ENCODE measurements around the gene HAP1. TPM values are rescaled to one million over a fixed set of nuclear protein-coding genes. Genes with fewer than 3 reads are reported as not detected.
"Not testable (repeated sequence)": the region's sequence is repeated elsewhere in the genome, so short reads cannot be mapped to it uniquely, and the experiment has no call there.

The HAP1 gene
- total RNA-seq, 2 experiments from 2014 or later = 0.07 to 0.09 TPM

DNA sequence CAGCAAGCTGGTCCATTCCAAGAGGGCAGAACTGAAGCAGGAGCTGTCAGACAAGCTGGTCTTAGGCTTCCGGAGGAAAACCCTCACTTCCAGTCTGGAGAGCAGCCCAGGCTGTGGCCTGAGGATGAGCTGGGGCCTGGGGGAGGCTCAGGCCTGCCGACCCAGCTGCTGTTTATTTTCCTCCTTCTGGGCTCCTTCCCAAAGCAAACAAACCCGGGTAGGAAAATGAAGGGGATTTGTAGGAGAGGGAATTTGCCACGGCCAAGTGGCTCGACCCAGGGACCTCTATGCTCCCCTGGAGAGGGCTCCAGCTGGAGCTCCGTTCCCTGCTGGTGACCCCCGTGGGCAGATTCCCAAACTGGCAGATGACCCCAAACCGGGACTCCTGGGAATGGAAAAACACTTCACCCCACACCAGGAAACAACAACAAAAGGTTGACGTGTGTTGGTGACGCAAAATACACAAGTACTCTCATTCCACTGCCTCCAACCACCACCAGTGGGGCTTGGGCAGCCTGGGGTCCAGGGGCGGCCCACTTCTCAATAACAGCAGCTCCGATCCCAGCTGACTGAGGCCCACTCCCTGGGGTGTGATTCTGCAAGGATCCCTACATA, 43.2 kb upstream of the HAP1 start:
- Mint-ChIP-seq H3K27me3 (peaks cover 6% of the 10 kb centered on the region), H3K4me3 (no peak overlapping the region), H3K4me1 (ENCODE audit: low read depth) (no peaks in the 10 kb centered on the region), H3K36me3 (ENCODE audit: low read depth) (no peaks in the 10 kb centered on the region), H3K27ac (no peak overlapping the region), H3K9me3 (no peaks in the 10 kb centered on the region)
- no peak for DNase-seq
- CTCF ChIA-PET = interaction anchor here (0.8 to 1.0 kb wide), 2 partner anchors 9 to 24 kb away, joined by 3 read pairs; partner anchors contain the start of gene JUP
- intact Hi-C loops (cut with micrococcal nuclease) = no loop called here
- TF ChIP-seq, protein P1, sequence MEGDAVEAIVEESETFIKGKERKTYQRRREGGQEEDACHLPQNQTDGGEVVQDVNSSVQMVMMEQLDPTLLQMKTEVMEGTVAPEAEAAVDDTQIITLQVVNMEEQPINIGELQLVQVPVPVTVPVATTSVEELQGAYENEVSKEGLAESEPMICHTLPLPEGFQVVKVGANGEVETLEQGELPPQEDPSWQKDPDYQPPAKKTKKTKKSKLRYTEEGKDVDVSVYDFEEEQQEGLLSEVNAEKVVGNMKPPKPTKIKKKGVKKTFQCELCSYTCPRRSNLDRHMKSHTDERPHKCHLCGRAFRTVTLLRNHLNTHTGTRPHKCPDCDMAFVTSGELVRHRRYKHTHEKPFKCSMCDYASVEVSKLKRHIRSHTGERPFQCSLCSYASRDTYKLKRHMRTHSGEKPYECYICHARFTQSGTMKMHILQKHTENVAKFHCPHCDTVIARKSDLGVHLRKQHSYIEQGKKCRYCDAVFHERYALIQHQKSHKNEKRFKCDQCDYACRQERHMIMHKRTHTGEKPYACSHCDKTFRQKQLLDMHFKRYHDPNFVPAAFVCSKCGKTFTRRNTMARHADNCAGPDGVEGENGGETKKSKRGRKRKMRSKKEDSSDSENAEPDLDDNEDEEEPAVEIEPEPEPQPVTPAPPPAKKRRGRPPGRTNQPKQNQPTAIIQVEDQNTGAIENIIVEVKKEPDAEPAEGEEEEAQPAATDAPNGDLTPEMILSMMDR (IDR thresholded peaks at IDR 0.05) = no peak
- POLR2A ChIA-PET = no interaction called here
- no peak for ATAC-seq

DNA sequence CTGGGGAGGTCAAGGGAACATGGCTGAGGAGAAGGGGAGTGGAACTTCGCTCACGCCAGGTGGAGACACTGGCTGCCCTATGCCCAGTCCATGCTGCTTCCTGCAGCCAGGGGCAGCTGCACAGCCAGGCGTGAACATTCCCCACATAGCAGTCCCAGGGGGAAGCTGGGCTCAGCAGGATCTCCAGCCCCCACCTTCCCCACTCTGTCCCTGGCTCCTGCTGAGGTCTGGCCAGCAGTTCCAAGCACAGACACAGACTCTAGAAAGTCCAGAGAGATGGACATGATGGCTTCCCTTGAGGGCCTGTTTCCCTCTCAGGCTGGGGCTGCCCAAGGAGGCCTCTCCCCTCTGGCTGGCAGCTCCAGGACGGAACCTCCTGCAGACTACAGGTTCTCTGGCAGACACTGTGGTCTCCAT, 42.7 kb upstream of the HAP1 start:
- ChIA-PET CTCF (interaction anchor here (0.8 to 1.0 kb wide), 2 partner anchors 10 to 25 kb away, joined by 3 read pairs; partner anchors contain the start of gene JUP), POLR2A (no interaction called here)
- no peak overlapping the region for H3K4me3 Mint-ChIP-seq
- no peaks in the 10 kb centered on the region for H3K4me1 Mint-ChIP-seq (ENCODE audit: low read depth)
- DNase-seq (no peak), ATAC-seq (no peak)
- TF ChIP-seq, protein P1 (IDR thresholded peaks at IDR 0.05) = no peak
- intact Hi-C loops (cut with micrococcal nuclease) = no loop called here
- H3K27me3 Mint-ChIP-seq = peaks cover 2% of the 10 kb centered on the region
- H3K36me3 Mint-ChIP-seq (ENCODE audit: low read depth) = no peaks in the 10 kb centered on the region
- no peaks in the 10 kb centered on the region for H3K9me3 Mint-ChIP-seq
- H3K27ac Mint-ChIP-seq = no peak overlapping the region

DNA sequence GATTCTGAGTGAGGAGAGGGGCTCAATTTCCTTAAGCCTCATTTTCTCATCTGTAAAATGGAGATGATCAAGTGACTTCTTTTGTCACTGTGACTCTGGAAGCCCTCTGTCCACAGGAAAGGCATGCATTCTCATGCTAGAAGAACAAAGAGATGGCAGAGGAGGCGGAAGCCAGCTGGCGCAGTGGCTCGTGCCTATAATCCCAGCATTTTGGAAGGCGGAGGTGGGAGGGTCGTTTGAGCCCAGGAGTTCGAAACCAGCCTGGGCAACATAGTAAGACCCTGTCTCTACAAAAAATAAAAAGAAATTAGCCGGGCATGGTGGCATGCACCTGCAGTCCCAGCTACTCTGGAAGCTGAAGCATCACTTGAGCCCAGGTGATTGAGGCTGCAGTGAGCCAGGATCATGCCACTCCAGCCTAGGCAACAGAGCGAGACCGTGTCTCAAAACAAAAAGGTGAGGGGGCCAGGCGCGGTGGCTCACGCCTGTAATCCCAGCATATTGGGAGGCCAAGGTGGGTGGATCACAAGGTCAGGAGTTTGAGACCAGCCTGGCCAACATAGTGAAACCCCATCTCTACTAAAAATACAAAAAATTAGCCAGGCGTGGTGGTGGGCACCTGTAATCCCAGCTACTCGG, 41.9 kb upstream of the HAP1 start:
- H3K4me3 Mint-ChIP-seq; ATAC-seq; H3K27me3 Mint-ChIP-seq; POLR2A ChIA-PET; H3K36me3 Mint-ChIP-seq (ENCODE audit: low read depth); H3K27ac Mint-ChIP-seq; DNase-seq; H3K4me1 Mint-ChIP-seq (ENCODE audit: low read depth); H3K9me3 Mint-ChIP-seq; intact Hi-C loops (cut with micrococcal nuclease): not testable (repeated sequence)
- CTCF ChIA-PET = interaction anchor here (1.1 kb wide), 1 partner anchor 25 kb away, joined by 3 read pairs; no protein-coding TSS in a partner anchor

DNA sequence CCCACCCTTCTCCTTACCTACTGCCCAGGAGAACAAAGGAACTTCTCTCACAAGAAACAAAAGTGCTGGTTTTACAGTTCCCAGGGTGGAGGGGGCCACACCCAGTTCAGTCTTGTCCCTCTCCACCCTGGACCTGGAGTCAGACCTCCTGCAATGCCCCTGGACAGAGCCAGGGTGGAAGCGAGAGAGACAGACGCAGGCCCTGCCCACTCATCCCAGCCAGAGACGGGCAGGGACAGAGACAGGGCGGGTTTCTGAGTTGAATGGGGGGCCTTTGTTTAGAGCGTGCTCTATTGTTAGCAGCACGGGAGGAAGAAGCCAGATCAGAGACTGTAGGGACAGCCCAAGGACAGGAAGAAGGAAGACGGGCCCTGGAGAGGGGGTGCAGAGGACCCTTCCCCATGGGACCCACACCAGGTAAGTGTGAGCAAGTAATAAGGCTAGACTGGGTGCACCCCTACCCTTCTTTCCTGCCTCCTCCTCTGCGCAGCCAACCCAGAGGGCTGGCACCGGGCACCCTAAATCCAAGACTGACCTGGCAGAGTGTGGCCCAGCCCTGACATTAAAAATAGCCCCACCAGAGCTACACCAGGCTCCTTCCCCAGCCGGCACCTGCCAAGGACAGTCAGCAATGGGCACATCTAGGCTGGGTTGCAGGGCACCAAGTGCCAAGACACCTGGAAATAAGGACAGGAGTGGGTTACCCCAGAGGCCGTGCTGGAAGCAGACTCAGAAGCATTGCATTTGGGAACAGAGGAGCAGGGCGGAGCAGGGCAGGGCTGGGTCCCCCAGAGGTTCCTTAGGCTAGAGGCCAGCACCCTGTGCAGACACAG, 41.2 kb upstream of the HAP1 start:
- no peak for ATAC-seq
- intact Hi-C loops (cut with micrococcal nuclease) = no loop called here
- no peaks in the 10 kb centered on the region for H3K9me3 Mint-ChIP-seq

DNA sequence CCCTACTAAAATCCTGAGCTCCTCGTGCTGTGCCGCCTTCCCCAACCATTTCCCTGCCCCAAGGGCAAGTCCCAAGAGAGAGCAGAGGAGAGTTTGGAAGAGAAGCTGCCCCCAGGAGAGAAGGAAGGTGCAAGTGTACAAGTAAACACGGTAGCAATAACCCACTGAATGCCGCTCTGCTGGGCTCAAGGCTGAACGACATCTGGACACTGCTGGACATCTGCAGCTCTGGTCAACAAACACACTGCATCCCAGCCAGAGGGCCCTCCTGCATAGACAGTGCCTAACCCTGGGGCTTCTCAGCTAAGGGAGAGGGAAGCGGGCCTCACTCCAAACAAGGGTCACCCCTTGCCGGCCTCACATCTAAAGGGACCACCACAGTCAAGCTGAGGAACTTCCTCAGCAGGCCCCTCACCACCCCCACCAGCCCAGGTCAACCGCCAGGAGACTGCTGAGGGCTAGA, 39.3 kb upstream of the HAP1 start:
- ChIA-PET CTCF (interaction anchor here (2.2 kb wide), 1 partner anchor 28 kb away, joined by 9 read pairs; no protein-coding TSS in a partner anchor), POLR2A (no interaction called here)
- DNase-seq (no peak), ATAC-seq (no peak)
- no peak overlapping the region for H3K27ac Mint-ChIP-seq
- TF ChIP-seq, protein P1 (IDR thresholded peaks at IDR 0.05) = no peak
- intact Hi-C loops (cut with micrococcal nuclease) = no loop called here
- H3K4me1 Mint-ChIP-seq (ENCODE audit: low read depth) = no peaks in the 10 kb centered on the region
- H3K9me3 Mint-ChIP-seq = no peaks in the 10 kb centered on the region
- H3K36me3 Mint-ChIP-seq (ENCODE audit: low read depth) = no peaks in the 10 kb centered on the region
- no peak overlapping the region for H3K4me3 Mint-ChIP-seq
- H3K27me3 Mint-ChIP-seq = no peaks in the 10 kb centered on the region

More for the DNA sequence above, 41.2 kb upstream of the HAP1 start:
- H3K4me3 Mint-ChIP-seq = no peak overlapping the region
- no peaks in the 10 kb centered on the region for H3K36me3 Mint-ChIP-seq (ENCODE audit: low read depth)
- no peaks in the 10 kb centered on the region for H3K4me1 Mint-ChIP-seq (ENCODE audit: low read depth)
- no peak for DNase-seq
- CTCF ChIA-PET = interaction anchor here (0.9 to 1.1 kb wide), 2 partner anchors 11 to 26 kb away, joined by 3 read pairs; partner anchors contain the start of gene JUP
- POLR2A ChIA-PET = no interaction called here
- H3K27ac Mint-ChIP-seq = no peak overlapping the region
- H3K27me3 Mint-ChIP-seq = no peaks in the 10 kb centered on the region
- TF ChIP-seq, protein P1 (IDR thresholded peaks at IDR 0.05) = no peak
